Activated CD4-positive, alpha-beta T cell treated with anti-CD3 and anti-CD28 coated beads, Interleukin-10, Interleukin-2, amounts not matched to agents 100 ng/mL and 50 ng/mL, durations not matched to agents 16 hours and 8 hours (primary cell): Measurements from ENCODE around the gene TFAP2A.

ENCODE experiments used
- DNase-seq: peaks from one replicate; pipeline ENCODE4 v3.0.0-alpha.2; 2020

Gene TFAP2A

DNA sequence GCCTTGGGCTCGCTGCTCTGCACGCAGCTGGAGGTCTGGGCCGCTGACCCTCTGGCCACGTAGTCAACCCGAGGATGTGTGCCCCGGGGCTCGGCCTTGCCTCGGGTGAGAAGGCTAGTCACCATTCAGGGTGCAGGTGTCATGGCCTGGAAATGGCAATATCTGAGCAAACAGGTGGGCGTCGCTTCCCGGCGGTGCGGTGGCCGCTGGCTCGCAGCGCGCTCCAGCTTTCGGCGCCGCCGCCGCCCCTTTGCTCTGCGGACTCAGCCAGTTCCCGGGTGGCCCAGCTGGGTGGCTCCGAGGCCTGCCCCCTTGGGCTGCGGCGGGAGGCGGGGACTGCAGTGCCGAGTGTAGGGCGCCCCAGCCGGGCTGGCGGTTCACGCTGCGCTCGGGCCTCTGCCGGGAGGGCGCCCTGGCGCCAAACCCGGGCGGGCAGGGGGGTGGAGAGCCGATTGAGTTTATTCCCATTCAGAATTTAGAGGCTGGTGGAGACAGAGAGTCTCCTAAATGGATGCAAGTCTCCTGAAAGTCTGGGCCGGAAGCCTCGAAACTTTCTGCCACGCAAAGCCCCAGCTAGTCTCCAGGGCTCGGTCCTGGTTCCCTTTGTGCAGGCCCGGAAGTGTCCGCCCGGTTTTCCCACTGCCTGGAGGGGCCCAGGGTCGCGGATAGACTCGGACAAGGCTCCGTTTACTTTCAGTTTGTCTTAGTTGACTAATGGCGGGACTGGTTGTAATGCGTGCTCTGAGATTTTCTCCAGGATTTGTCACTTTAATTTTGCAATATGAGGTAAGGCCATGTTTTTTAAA is 11.3 kb upstream of the TFAP2A start:
- no peak for DNase-seq

GRCh38 chr6:10425176-10425974 is 10.5 kb upstream of the TFAP2A start:
- DNase-seq: no peak

GRCh38 chr6:10424040-10424439 is 9.2 kb upstream of the TFAP2A start:
- no peak for DNase-seq

DNA sequence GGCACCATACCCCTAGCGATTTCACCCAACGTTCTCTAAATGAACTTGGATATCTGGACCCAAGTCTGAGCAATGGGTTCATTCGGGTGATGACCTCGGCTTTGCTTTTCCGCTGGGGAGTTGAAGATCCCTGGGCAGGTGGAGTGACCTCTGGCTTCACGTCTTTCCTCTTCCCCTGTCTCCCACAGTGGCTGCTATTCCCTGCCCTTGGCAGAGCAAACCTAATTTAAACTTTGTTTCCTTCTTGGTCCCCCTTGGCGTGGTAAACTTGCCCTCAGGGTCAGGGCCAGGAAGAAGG is 7.8 kb upstream of the TFAP2A start:
- no peak for DNase-seq

GRCh38 chr6:10421921-10422736 is 7.3 kb upstream of the TFAP2A start:
- DNase-seq: no peak

DNA sequence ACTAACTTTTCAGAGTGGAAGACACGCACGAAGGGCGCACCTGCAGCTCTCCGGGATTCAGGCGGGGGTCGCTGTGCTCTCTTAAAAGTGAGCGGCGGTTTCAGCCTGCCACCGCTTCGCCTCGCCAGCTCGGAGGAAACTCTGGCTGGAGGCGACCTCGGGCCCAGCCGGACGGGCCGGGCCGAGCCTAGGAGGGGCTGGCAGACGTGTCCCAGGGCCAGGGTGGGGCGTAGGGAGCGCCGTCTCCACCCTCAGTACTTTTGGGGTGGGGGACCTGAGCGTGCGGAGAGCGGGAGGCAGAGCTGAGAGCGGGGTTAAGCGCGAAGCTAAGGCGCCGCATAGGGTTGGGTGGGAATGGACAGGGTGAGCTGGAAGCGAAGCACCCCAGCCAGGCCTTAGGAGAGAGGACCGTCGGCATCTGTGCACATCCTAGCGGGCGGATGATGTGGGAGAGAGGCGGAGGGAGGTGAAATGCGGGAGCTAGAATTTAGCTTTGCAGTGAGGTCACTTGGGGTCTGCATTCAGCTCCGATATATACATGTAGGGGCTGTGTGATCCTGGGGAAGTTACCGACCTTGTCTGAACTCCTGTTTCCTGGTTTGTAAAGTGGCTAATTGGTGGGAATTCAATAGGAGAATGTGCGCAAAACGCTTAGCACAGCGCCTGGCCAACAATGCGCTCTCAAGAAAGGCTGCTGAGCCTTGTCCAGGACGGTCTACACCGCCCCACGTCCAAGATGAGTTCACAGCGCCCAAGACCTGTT is 6.5 kb upstream of the TFAP2A start:
- DNase-seq: no peak

DNA sequence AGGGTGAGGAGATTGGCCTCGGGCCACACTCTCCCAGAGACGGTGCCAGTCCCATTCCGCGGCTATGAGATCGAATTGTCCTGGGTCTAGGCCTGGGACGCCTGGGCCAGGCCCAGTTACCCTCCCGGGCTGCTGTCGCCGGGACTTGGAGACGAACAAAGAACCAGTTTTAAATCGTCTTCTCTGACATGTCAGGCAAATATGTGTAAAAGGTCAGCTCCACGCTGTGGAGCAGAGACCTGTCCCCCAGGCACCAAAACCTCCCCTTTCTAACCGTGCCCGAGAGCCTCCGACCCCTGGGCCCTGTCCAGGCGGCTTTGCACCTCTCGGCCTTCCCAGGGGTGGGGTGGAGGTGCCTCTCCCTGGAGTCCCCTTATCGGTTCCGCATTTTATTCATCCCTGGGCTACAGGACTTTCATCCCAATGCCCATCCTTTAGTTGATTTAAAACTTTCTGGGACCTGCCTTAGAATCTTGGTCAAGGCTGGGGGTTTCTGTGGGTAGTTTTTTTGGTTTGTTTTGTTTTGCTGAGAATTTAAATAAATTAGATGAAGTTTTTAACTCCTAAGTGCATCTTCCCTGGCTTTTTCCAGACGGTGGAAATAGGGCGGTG is 5.8 kb upstream of the TFAP2A start:
- no peak for DNase-seq

GRCh38 chr6:10419749-10420545 is 5.1 kb upstream of the TFAP2A start:
- DNase-seq: no peak

DNA sequence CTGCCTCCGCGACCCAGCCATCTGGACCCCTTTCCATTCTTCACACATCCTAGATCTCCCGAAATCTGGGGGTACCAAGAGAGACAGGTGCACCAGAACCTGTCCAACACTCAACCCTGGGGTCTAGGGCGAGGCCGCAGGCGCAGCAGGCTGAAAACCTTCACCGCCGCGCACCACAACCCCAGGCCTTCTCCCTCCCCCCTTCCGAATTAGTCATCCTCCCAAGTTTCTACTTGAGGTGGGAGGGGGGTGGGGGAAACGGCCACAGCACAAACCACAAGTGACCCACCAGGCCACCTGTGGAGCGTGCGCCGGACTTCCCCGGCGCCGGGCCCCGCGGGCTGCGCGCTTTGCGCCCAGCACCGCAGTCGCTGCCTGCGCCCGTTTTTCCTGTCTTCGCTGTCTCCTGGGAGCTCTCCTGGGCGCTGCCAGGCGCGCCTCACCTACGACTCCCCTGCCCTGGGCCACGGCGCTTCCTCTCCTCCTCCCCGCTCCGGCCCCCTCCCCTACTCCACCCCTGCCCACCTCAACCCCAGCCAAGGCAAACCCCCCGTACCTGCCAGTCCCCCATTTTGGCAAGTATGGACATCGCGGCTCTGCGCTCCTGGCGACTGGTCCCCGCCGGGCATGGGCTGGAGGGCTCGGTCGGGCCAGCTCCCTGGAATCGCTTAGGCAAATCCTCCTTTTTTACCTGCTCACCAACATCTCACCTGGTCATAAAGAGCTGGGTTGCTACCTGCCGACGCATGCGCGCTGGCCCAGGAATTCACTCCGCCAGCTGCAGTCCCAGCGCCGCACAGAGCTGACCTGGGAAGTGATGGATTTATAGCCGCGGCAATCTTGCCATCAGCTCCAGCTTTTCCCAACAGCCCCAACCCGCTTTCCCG is 4.2 kb upstream of the TFAP2A start:
- DNase-seq: no peak

GRCh38 chr6:10418361-10418861 is 3.5 kb upstream of the TFAP2A start:
- DNase-seq: no peak

DNA sequence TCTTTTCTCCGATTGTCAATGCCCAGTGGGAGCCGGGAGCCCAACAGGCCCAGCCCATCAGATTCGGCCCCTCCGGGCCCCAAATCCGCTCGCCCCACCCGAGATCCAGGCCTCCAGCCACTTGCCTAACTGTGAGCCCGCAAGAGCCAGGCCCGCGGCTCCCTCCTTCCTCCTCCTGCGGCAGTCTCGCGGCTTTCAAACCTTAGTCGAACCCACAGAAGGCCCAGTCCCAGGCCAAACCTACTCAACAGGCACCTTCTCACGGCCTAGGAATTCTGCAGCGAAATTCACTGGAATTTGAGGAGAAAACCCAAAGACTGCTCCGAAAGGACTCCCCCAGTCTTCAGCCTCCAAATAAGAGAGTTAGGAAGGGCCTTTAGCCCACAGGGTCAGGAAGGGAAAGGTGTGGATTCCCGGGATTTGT is 2.8 kb upstream of the TFAP2A start:
- DNase-seq: no peak

DNA sequence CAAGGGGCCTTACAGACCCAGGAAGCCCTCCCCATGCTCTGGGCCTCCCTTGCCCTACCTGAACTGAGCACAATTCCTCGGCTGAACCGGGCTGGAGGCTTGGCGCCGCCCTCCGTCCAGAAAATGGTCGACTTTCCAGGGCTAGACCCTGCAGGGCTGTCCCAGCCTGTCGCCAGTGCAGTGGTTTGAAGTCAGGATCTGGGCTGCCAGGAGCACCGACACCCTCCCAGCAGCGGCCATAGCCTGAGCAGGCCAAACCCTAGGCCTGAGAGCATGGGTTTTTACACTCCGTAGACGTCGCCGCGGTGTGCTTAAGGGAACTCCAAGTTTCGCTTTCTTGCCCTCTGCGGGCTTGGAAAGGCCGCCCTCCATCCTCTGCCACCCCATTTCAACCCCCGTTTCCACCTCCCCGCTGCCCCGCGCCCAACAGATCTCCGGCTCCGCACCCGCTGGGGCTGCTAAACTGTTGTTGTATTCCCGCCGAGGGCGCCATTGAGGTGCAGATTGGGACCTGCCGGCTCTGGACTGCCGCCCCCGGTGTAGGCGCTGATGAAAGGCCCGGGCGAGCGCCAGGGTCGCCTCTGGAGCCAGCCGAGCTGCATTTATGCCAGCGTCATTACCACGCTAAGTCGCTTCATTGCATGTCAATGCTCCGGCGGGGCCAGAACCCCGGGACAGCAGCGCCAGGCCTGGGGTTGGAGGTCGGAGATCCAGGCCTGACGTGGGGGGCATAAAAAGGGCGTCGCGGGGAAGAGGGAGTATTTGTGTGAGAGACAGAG is 2.2 kb upstream of the TFAP2A start:
- no peak for DNase-seq

DNA sequence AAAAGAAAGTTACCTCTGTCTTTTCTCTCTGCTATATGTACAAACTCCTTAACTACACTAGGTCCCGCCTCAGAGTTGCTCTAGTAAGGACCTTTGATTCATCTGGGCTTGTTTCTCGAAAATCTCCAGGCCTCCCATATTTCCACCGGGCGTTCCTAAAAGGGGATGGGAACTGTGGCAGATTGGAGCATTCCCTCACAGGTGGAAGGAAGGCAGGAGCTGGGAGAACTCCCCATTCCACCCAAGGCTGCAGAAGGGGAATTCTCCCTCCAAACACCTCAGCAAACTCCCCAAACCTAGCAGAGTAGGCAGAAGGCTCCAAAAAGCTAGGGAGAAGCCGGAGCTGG is 1.6 kb upstream of the TFAP2A start:
- DNase-seq: no peak

DNA sequence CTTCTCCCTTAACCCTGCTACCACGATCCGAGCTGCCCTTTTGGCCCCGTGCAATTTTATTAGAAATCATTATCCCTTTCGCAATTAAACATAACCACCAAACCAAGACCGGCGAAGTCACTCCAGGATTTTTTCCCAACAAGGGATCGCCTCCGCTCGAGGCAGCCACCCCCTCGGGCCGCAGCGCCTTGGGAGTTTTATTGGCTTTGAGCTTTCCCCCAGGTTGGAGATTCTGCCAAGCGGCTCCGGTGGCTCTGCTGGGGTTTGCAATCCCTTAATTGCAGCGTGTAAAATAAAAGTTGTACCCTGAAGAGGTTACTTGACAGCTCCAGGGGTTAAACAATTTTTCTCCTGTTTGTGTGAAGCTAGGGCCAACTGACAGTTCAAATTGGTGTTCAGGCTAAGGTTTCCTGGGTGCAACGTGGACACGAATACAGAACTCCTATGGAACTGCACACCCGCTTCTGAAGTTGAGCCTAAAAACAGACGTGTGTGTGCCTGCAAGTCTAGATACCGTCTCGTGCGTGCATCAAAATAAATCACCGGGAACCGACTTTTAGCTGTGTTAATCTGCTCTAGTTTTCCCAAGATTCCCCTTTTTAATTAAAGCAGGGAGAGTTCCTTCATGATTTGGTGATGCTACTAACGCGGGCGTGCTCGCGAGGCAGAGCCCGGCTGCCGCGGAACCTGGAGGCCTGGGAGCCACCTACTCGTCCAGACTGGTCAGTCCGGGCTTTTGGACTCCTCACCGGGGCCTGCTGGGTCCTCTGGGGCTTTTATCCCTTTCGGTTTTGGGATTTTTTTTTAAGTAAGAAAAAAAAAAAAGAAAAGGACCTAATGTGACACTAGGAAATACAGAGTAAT is 975 bp upstream of the TFAP2A start:
- DNase-seq: no peak

DNA sequence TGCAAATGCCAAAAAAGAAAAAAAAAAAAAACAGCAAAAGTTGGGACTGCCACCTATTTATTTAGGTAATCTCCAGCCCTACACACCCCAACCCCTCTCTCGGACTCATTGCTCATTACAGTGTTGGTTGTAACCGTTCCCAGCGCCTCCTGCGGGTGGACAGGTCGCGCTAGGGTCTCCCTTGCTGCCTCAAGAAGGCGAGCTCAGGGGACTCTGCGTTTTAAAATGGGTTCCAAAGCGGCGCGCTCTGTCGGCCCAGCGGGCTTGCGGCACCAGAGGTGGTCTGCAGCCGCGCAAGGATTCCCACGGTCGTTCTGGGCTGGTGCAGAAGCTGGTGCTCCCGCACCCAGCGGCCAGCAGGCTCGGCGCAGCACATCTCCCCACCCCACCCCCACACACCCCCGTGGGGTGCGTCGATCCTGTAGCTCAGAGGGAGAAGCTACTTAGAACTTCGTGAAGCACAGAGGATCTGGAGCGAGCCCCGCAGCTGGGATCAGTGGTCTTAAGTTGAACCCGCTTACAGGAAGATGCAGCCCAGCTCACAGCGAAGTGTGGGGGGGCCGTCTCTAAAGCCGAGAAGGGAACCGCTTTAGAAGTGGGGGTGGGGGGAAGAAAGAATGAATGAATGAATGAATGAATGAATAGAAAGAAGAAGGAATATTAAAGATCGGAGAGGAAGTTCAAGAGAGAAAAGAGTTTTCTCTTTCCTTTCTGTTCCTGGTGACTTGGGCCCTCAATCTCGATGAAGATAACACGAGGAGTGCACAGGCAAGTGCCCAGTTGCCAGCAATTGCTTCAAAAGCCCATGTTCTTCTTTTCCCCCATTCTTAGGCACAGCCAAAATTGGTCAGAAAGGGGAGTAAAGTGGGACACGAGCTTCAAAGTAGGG is 780 bp downstream of the TFAP2A start:
- DNase-seq: no peak

- peak; percentile 22 for DNase-seq
Observed at GRCh38 chr6:10413262-10413849, 1.5 kb downstream of the TFAP2A start.
